CD14-positive monocyte (primary cell): ENCODE results near the gene FGF7. TPM values are rescaled to one million over a fixed set of nuclear protein-coding genes. Genes with fewer than 3 reads are reported as not detected.

Experiments
- DNase-seq, 3 donors: peaks; one replicate each; pipeline ENCODE4 v3.0.0-alpha.2; 2011 to 2022
- H2AFZ ChIP-seq: 2 replicates; pipeline ENCODE4 v1.6.0; 2012; ENCODE audit warnings: mild to moderate bottlenecking, low read depth, low read length, inconsistent platforms; ENCODE audit not compliant: insufficient read depth, poor library complexity, severe bottlenecking
- H3K27ac ChIP-seq, 2 donors: 1 replicate in 1 of 2; 2 replicates in 1 of 2; pipeline ENCODE4 v1.5.1; 2012 to 2013; ENCODE audit warnings: low read length in 2 of 2, control low read depth in 1 of 2, inconsistent platforms in 1 of 2, low read depth in 1 of 2, mild to moderate bottlenecking in 1 of 2
- H3K27me3 ChIP-seq, 2 donors: one replicate each; pipeline versions ENCODE4 v1.6.0 to v1.6.1; 2011 to 2013; ENCODE audit warnings: low read length in 2 of 2; ENCODE audit not compliant: control insufficient read depth in 2 of 2, insufficient read depth in 2 of 2
- H3K36me3 ChIP-seq, 2 donors: replicated peaks in 1 of 2; 1 replicate in 1 of 2; 2 replicates in 1 of 2; pipeline versions ENCODE4 v1.5.1 to v1.6.1; 2012 to 2013; ENCODE audit warnings: low read length in 2 of 2, control low read depth in 1 of 2, inconsistent platforms in 1 of 2, mild to moderate bottlenecking in 1 of 2; ENCODE audit not compliant: insufficient read depth in 2 of 2, control insufficient read depth in 1 of 2
- H3K4me1 ChIP-seq, 2 donors: 1 replicate in 1 of 2; 2 replicates in 1 of 2; pipeline versions ENCODE4 v1.5.1 to v1.6.1; 2012 to 2013; ENCODE audit warnings: low read length in 2 of 2, control low read depth in 1 of 2, inconsistent platforms in 1 of 2, mild to moderate bottlenecking in 1 of 2, moderate library complexity in 1 of 2; ENCODE audit not compliant: insufficient read depth in 2 of 2, control insufficient read depth in 1 of 2
- H3K4me2 ChIP-seq: replicated peaks from 2 replicates; pipeline ENCODE3; 2012; ENCODE audit warnings: low read length, moderate library complexity, mild to moderate bottlenecking; ENCODE audit not compliant: poor library complexity, severe bottlenecking; ENCODE audit errors: extremely low read depth
- H3K4me3 ChIP-seq, 3 experiments: fragments of 200-600 bp in 1 of 3; sonication (generic) in 1 of 3; replicated peaks in 1 of 3; 1 replicate in 2 of 3; 2 replicates in 1 of 3; pipeline ENCODE4 v1.5.1; 2011 to 2013; ENCODE audit warnings: low read length in 3 of 3, mild to moderate bottlenecking in 3 of 3, control low read depth in 2 of 3, low read depth in 2 of 3, inconsistent platforms in 1 of 3, moderate library complexity in 1 of 3
- H3K79me2 ChIP-seq: 2 replicates; pipeline ENCODE4 v1.6.0; 2012; ENCODE audit warnings: mild to moderate bottlenecking, control low read depth, inconsistent platforms, low read length, moderate library complexity; ENCODE audit not compliant: insufficient read depth
- H3K9ac ChIP-seq: 2 replicates; pipeline ENCODE4 v1.6.0; 2017; ENCODE audit warnings: low read length, mild to moderate bottlenecking; ENCODE audit not compliant: insufficient read depth, poor library complexity, severe bottlenecking
- H3K9me3 ChIP-seq, 2 donors: replicated peaks in 1 of 2; 1 replicate in 1 of 2; 2 replicates in 1 of 2; pipeline versions ENCODE4 v1.5.1 to v1.6.1; 2012 to 2013; ENCODE audit warnings: low read length in 2 of 2, control low read depth in 1 of 2; ENCODE audit not compliant: control insufficient read depth in 1 of 2, insufficient read depth in 1 of 2
- H4K20me1 ChIP-seq: 2 replicates; pipeline ENCODE4 v1.6.0; 2012; ENCODE audit warnings: mild to moderate bottlenecking, low read length, control low read depth, moderate library complexity; ENCODE audit not compliant: insufficient read depth
- H3K27ac Mint-ChIP-seq, 7 donors: one replicate each; pipeline ENCODE4 v1.8.0; 2020; ENCODE audit warnings: mild to moderate bottlenecking in 7 of 7, mixed read lengths in 7 of 7, moderate library complexity in 6 of 7, inconsistent platforms in 2 of 7
- H3K27me3 Mint-ChIP-seq, 3 donors: one replicate each; pipeline ENCODE4 v1.8.0; 2021 to 2022; ENCODE audit warnings: low read depth in 3 of 3, mild to moderate bottlenecking in 3 of 3, mixed read lengths in 3 of 3, moderate library complexity in 3 of 3, inconsistent platforms in 1 of 3
- H3K36me3 Mint-ChIP-seq, 2 donors: one replicate each; pipeline ENCODE4 v1.8.0; 2020; ENCODE audit warnings: mixed read lengths in 2 of 2, inconsistent platforms in 1 of 2, mild to moderate bottlenecking in 1 of 2
- H3K4me1 Mint-ChIP-seq: one replicate; pipeline ENCODE4 v1.8.0; 2020; ENCODE audit warnings: mild to moderate bottlenecking, mixed read lengths
- H3K4me3 Mint-ChIP-seq, 2 donors: one replicate each; pipeline ENCODE4 v1.8.0; 2020; ENCODE audit warnings: mild to moderate bottlenecking in 2 of 2, mixed read lengths in 2 of 2, moderate library complexity in 1 of 2
- H3K9me3 Mint-ChIP-seq, 7 donors: one replicate each; pipeline ENCODE4 v1.8.0; 2020 to 2022; ENCODE audit warnings: mixed read lengths in 7 of 7, mild to moderate bottlenecking in 6 of 7, moderate library complexity in 6 of 7, inconsistent platforms in 2 of 7
- CTCF ChIP-seq: fragments of 200-600 bp; IDR thresholded peaks from one replicate; pipeline ENCODE4 v1.8.0; 2022; ENCODE audit warnings: antibody characterized with exemption, mild to moderate bottlenecking
- WGBS: methylation state at CpG from one replicate; pipeline ENCODE4 v1.1.5; 2013; ENCODE audit warnings: missing lambda C conversion rate; ENCODE audit not compliant: insufficient coverage; 5-methylcytosine and 5-hydroxymethylcytosine counted together
- intact Hi-C, 2 donors: fragments of 100-400 bp; cut with micrococcal nuclease; formaldehyde crosslinking; loops; one replicate each; pipeline versions ENCODE4 v1.15.0 to v1.15.1; 2023
- polyA plus RNA-seq, 3 donors: library from polyadenylated mRNA; depleted of rRNA in 1 of 3; unstranded in 2 of 3; stranded (reverse) in 1 of 3; fragments of 300-500 nt in 2 of 3; fragments of >200 nt in 1 of 3; fragmentation: Illumina TruSeq in 2 of 3; gene quantifications; 1 replicate in 2 of 3; 2 replicates in 1 of 3; pipeline ENCODE4 v1.2.3, GENCODE V29; 2012 to 2021

The FGF7 gene
- polyA plus RNA-seq, 3 donors: not detected

GRCh38 chr15:49471733-49472132 is 48.7 kb downstream of the FGF7 start:
- Histone ChIP-seq H3K9ac (no peak overlapping the region), H3K4me2 (no peak overlapping the region), H3K36me3 (no peaks in the 10 kb centered on the region), H3K27ac (no peak overlapping the region), H3K9me3 (no peaks in the 10 kb centered on the region), H2AFZ (no peak overlapping the region), H3K4me1 (peaks cover 0 to 2% of the 10 kb centered on the region in 2 donors), H3K27me3 (no peaks in the 10 kb centered on the region), H3K4me3 (no peak overlapping the region), H4K20me1 (no peaks in the 10 kb centered on the region), H3K79me2 (no peaks in the 10 kb centered on the region)
- 14% methylated on average over 2 of the region's 4 CpGs for WGBS
- H3K27ac Mint-ChIP-seq: no peak overlapping the region
- DNase-seq: no peak
- H3K9me3 Mint-ChIP-seq: peaks cover 0 to 4% (median 2%) of the 10 kb centered on the region in 7 donors
- H3K36me3 Mint-ChIP-seq: no peaks in the 10 kb centered on the region
- intact Hi-C loops: no loop called here
- no peak for TF ChIP-seq CTCF
- peaks cover 14% of the 10 kb centered on the region for H3K4me1 Mint-ChIP-seq
- H3K27me3 Mint-ChIP-seq: no peaks in the 10 kb centered on the region
- no peak overlapping the region for H3K4me3 Mint-ChIP-seq

GRCh38 chr15:49472338-49472737 is 49.3 kb downstream of the FGF7 start:
- 90% methylated on average over 1 of the region's 2 CpGs for WGBS
- H3K27ac Mint-ChIP-seq: no peak overlapping the region

More at GRCh38 chr15:49472338-49472737, 49.3 kb downstream of the FGF7 start:
- no peaks in the 10 kb centered on the region for H3K27me3 ChIP-seq
- no peak for TF ChIP-seq CTCF
- Mint-ChIP-seq H3K4me1 (peaks cover 9% of the 10 kb centered on the region), H3K36me3 (no peaks in the 10 kb centered on the region), H3K4me3 (no peak overlapping the region), H3K27me3 (no peaks in the 10 kb centered on the region), H3K9me3 (peaks cover 0 to 5% (median 2%) of the 10 kb centered on the region in 7 donors)
- H3K4me2 ChIP-seq: no peak overlapping the region
- intact Hi-C loops: no loop called here
- H2AFZ ChIP-seq: no peak overlapping the region
- H4K20me1 ChIP-seq: no peaks in the 10 kb centered on the region
- H3K4me3 ChIP-seq: no peak overlapping the region
- H3K9ac ChIP-seq: no peak overlapping the region
- H3K36me3 ChIP-seq: no peaks in the 10 kb centered on the region
- DNase-seq: no peak
- no peaks in the 10 kb centered on the region for H3K4me1 ChIP-seq
- no peak overlapping the region for H3K27ac ChIP-seq
- H3K9me3 ChIP-seq: no peaks in the 10 kb centered on the region
- no peaks in the 10 kb centered on the region for H3K79me2 ChIP-seq
